SU-DHL-6 (cell line): ENCODE results near the gene SDK1.

Experiments used
- CTCF ChIP-seq: fragments of 200-600 bp; sonication (generic); IDR thresholded peaks from one replicate; pipeline ENCODE4 v1.5.1; 2017; ENCODE audit warnings: antibody characterized with exemption, mild to moderate bottlenecking, low read length, moderate library complexity; ENCODE audit not compliant: insufficient read depth, poor library complexity, severe bottlenecking
- EZH2phosphoT487 ChIP-seq: fragments of 200-600 bp; sonication (generic), shearing (Covaris generic); conservative IDR thresholded peaks from 2 replicates; pipeline ENCODE4 v1.6.1; 2018; ENCODE audit warnings: mild to moderate bottlenecking, antibody characterized with exemption, low read length, moderate library complexity, mixed read lengths

DNA sequence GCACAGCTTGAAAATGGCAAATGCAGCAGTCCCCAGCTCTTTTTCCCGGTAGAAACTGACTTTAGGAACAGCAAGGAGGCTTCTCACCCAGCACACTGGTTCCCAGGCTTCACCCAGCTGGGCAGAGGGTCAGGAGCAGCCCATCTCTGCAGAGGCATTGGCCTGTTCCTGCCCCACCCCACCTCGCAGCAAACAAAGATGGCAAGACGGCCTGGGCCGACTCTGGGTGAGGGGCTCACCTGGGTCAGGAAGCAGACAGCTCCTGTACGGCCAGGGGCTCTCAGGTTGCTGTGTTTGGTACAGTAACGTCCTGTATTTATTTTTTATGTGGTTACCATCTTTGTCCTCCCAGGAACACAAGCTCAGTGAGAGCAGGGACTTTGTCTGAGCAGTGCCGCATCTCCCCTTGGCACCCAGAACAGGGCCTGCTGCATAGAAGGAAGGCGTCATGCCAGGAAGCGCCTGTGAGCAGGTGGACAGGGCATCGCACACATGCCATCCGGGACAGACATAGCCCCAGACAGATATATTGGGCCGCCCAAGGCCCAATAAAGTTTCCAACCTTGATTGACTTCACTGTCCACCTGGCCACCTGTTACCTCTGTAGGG, 796.1 kb downstream of the SDK1 start:
- no peak for TF ChIP-seq CTCF
- no peak for TF ChIP-seq EZH2phosphoT487
